Activated CD4-positive, alpha-beta memory T cell treated with anti-CD3 and anti-CD28 coated beads for 36 hours (primary cell): ENCODE measurements around the gene NTM. TPM values are rescaled to one million over a fixed set of nuclear protein-coding genes. Genes with fewer than 3 reads are reported as not detected.

ENCODE experiments used
- CTCF ChIA-PET: fragments of 350-600 bp; sonication (Branson Sonifier 250); formaldehyde crosslinking; loops from one replicate; lab custom pipeline; 2021; ENCODE audit warnings: antibody characterized with exemption, inconsistent platforms; lab: Charles Lee
- POLR2A ChIA-PET: fragments of 350-600 bp; sonication (Branson Sonifier 250); formaldehyde crosslinking; loops from one replicate; lab custom pipeline; 2021; ENCODE audit warnings: antibody characterized with exemption; lab: Charles Lee
- DNase-seq: peaks from one replicate; pipeline ENCODE4 v3.0.0-alpha.2; 2020
- H3K27ac Mint-ChIP-seq: one replicate; pipeline ENCODE4 v1.8.0; 2021; ENCODE audit warnings: mixed read lengths
- H3K27me3 Mint-ChIP-seq: one replicate; pipeline ENCODE4 v1.8.0; 2021; ENCODE audit warnings: mixed read lengths
- H3K36me3 Mint-ChIP-seq: one replicate; pipeline ENCODE4 v1.8.0; 2021; ENCODE audit warnings: mixed read lengths
- H3K4me1 Mint-ChIP-seq: one replicate; pipeline ENCODE4 v1.8.0; 2021; ENCODE audit warnings: low read depth, mixed read lengths
- H3K4me3 Mint-ChIP-seq: one replicate; pipeline ENCODE4 v1.8.0; 2021; ENCODE audit warnings: mild to moderate bottlenecking, mixed read lengths
- H3K9me3 Mint-ChIP-seq: one replicate; pipeline ENCODE4 v1.8.0; 2021; ENCODE audit warnings: mixed read lengths
- intact Hi-C: fragments of 100-400 bp; cut with micrococcal nuclease; formaldehyde crosslinking; loops from one replicate; pipeline ENCODE4 v1.15.1; 2023
- total RNA-seq, 2 experiments: library from RNA; stranded (reverse); gene quantifications; one replicate each; pipeline ENCODE4 v1.2.3, GENCODE V29; 2021

Gene NTM
- total RNA-seq, 2 experiments from 2014 or later, result not detected

GRCh38 chr11:132140056-132140455 is 769.6 kb downstream of the NTM start:
- Mint-ChIP-seq H3K27me3 (no peaks in the 10 kb centered on the region), H3K4me3 (no peak overlapping the region), H3K4me1 (no peaks in the 10 kb centered on the region), H3K36me3 (no peaks in the 10 kb centered on the region), H3K9me3 (no peaks in the 10 kb centered on the region), H3K27ac (no peak overlapping the region)
- DNase-seq, result no peak
- ChIA-PET CTCF (no interaction called here), POLR2A (no interaction called here)
- intact Hi-C loops, result no loop called here

GRCh38 chr11:132142121-132142520 is 771.7 kb downstream of the NTM start:
- intact Hi-C loops, result no loop called here
- POLR2A ChIA-PET, result no interaction called here
- Mint-ChIP-seq H3K4me1 (no peaks in the 10 kb centered on the region), H3K27me3 (no peaks in the 10 kb centered on the region), H3K27ac (no peak overlapping the region), H3K4me3 (no peak overlapping the region), H3K36me3 (no peaks in the 10 kb centered on the region), H3K9me3 (no peaks in the 10 kb centered on the region)
- CTCF ChIA-PET, result no interaction called here
- no peak for DNase-seq

GRCh38 chr11:132142554-132142953 is 772.1 kb downstream of the NTM start:
- H3K27me3 Mint-ChIP-seq, result no peaks in the 10 kb centered on the region
- no peaks in the 10 kb centered on the region for H3K4me1 Mint-ChIP-seq
- no peaks in the 10 kb centered on the region for H3K36me3 Mint-ChIP-seq
- CTCF ChIA-PET, result no interaction called here
- no peak overlapping the region for H3K27ac Mint-ChIP-seq
- DNase-seq, result no peak
- no peak overlapping the region for H3K4me3 Mint-ChIP-seq
- POLR2A ChIA-PET, result no interaction called here
- intact Hi-C loops, result no loop called here
- no peaks in the 10 kb centered on the region for H3K9me3 Mint-ChIP-seq

GRCh38 chr11:132147464-132147863 is 777.0 kb downstream of the NTM start:
- ChIA-PET CTCF (no interaction called here), POLR2A (no interaction called here)
- H3K27ac Mint-ChIP-seq, result no peak overlapping the region
- no peaks in the 10 kb centered on the region for H3K36me3 Mint-ChIP-seq
- H3K27me3 Mint-ChIP-seq, result no peaks in the 10 kb centered on the region
- no peak overlapping the region for H3K4me3 Mint-ChIP-seq
- DNase-seq, result no peak
- no peaks in the 10 kb centered on the region for H3K4me1 Mint-ChIP-seq
- H3K9me3 Mint-ChIP-seq, result no peaks in the 10 kb centered on the region
- intact Hi-C loops, result no loop called here

- H3K4me3 Mint-ChIP-seq, result no peak overlapping the region
- ChIA-PET CTCF (no interaction called here), POLR2A (no interaction called here)
- intact Hi-C loops, result no loop called here
- H3K4me1 Mint-ChIP-seq, result no peaks in the 10 kb centered on the region
- no peak for DNase-seq
- no peaks in the 10 kb centered on the region for H3K36me3 Mint-ChIP-seq
- no peaks in the 10 kb centered on the region for H3K27me3 Mint-ChIP-seq
- no peaks in the 10 kb centered on the region for H3K9me3 Mint-ChIP-seq
- H3K27ac Mint-ChIP-seq, result no peak overlapping the region
Measured at GRCh38 chr11:132154781-132155180, 784.4 kb downstream of the NTM start.

- CTCF ChIA-PET, result no interaction called here
- Mint-ChIP-seq H3K27ac (no peak overlapping the region), H3K36me3 (no peaks in the 10 kb centered on the region), H3K4me3 (no peak overlapping the region), H3K4me1 (no peaks in the 10 kb centered on the region), H3K9me3 (no peaks in the 10 kb centered on the region), H3K27me3 (no peaks in the 10 kb centered on the region)
- intact Hi-C loops, result no loop called here
- peak; percentile 11 for DNase-seq
- POLR2A ChIA-PET, result no interaction called here
Measured at GRCh38 chr11:132158091-132158490, 787.7 kb downstream of the NTM start.

- POLR2A ChIA-PET, result no interaction called here
- CTCF ChIA-PET, result no interaction called here
- H3K4me1 Mint-ChIP-seq, result no peaks in the 10 kb centered on the region
- H3K9me3 Mint-ChIP-seq, result no peaks in the 10 kb centered on the region
- DNase-seq, result no peak
- H3K27ac Mint-ChIP-seq, result no peak overlapping the region
- intact Hi-C loops, result no loop called here
- H3K36me3 Mint-ChIP-seq, result no peaks in the 10 kb centered on the region
- H3K4me3 Mint-ChIP-seq, result no peak overlapping the region
- H3K27me3 Mint-ChIP-seq, result no peaks in the 10 kb centered on the region
Measured at GRCh38 chr11:132158696-132159095, 788.3 kb downstream of the NTM start.

- intact Hi-C loops, result no loop called here
- H3K4me3 Mint-ChIP-seq, result no peak overlapping the region
- no peaks in the 10 kb centered on the region for H3K27me3 Mint-ChIP-seq
- no peaks in the 10 kb centered on the region for H3K9me3 Mint-ChIP-seq
- ChIA-PET POLR2A (no interaction called here), CTCF (no interaction called here)
- no peak overlapping the region for H3K27ac Mint-ChIP-seq
- H3K4me1 Mint-ChIP-seq, result no peaks in the 10 kb centered on the region
- DNase-seq, result no peak
- H3K36me3 Mint-ChIP-seq, result no peaks in the 10 kb centered on the region
Measured at GRCh38 chr11:132161403-132162078, 791.1 kb downstream of the NTM start.

- H3K36me3 Mint-ChIP-seq, result no peaks in the 10 kb centered on the region
- DNase-seq, result no peak
- peaks cover 8% of the 10 kb centered on the region for H3K9me3 Mint-ChIP-seq
- intact Hi-C loops, result no loop called here
- H3K4me3 Mint-ChIP-seq, result no peak overlapping the region
- no peaks in the 10 kb centered on the region for H3K27me3 Mint-ChIP-seq
- CTCF ChIA-PET, result no interaction called here
- H3K4me1 Mint-ChIP-seq, result no peaks in the 10 kb centered on the region
- no peak overlapping the region for H3K27ac Mint-ChIP-seq
- POLR2A ChIA-PET, result no interaction called here
Measured at GRCh38 chr11:132168344-132168981, 798.0 kb downstream of the NTM start.

GRCh38 chr11:132171031-132171430 is 800.6 kb downstream of the NTM start:
- no peaks in the 10 kb centered on the region for H3K36me3 Mint-ChIP-seq
- H3K4me3 Mint-ChIP-seq, result no peak overlapping the region
- intact Hi-C loops, result no loop called here
- ChIA-PET CTCF (no interaction called here), POLR2A (no interaction called here)
- H3K27me3 Mint-ChIP-seq, result no peaks in the 10 kb centered on the region
- H3K4me1 Mint-ChIP-seq, result no peaks in the 10 kb centered on the region
- peaks cover 10% of the 10 kb centered on the region for H3K9me3 Mint-ChIP-seq
- H3K27ac Mint-ChIP-seq, result no peak overlapping the region
- DNase-seq, result no peak

GRCh38 chr11:132174362-132175255 is 804.2 kb downstream of the NTM start:
- POLR2A ChIA-PET, result no interaction called here
- Mint-ChIP-seq H3K27me3 (no peaks in the 10 kb centered on the region), H3K27ac (no peak overlapping the region), H3K4me3 (no peak overlapping the region), H3K9me3 (peaks cover 9% of the 10 kb centered on the region), H3K36me3 (no peaks in the 10 kb centered on the region), H3K4me1 (no peaks in the 10 kb centered on the region)
- intact Hi-C loops, result no loop called here
- no peak for DNase-seq
- CTCF ChIA-PET, result no interaction called here

- POLR2A ChIA-PET, result no interaction called here
- intact Hi-C loops, result no loop called here
- no peaks in the 10 kb centered on the region for H3K36me3 Mint-ChIP-seq
- no peak overlapping the region for H3K27ac Mint-ChIP-seq
- CTCF ChIA-PET, result no interaction called here
- peaks cover 5% of the 10 kb centered on the region for H3K9me3 Mint-ChIP-seq
- no peak for DNase-seq
- no peaks in the 10 kb centered on the region for H3K27me3 Mint-ChIP-seq
- no peak overlapping the region for H3K4me3 Mint-ChIP-seq
- no peaks in the 10 kb centered on the region for H3K4me1 Mint-ChIP-seq
Measured at GRCh38 chr11:132177106-132177505, 806.7 kb downstream of the NTM start.
